Esophagus squamous epithelium (tissue), 5 donors: Measurements from ENCODE around the gene SPOCK1. TPM values are rescaled to one million over a fixed set of nuclear protein-coding genes. Genes with fewer than 3 reads are reported as not detected.
A peak's percentile ranks its signal among the peaks of the same experiment; 100 is the strongest.

ENCODE experiments used
- DNase-seq: peaks from one replicate; lab custom pipeline; 2025; lab: John Stamatoyannopoulos, UW
- H3K27ac ChIP-seq, 4 donors: fragments of 200-600 bp; sonication (generic); one replicate each; pipeline ENCODE4 v1.5.1; 2016 to 2019; ENCODE audit warnings: mild to moderate bottlenecking in 1 of 4
- H3K27me3 ChIP-seq, 4 donors: fragments of 200-600 bp; sonication (generic); 1 replicate in 3 of 4; 2 replicates in 1 of 4; pipeline versions ENCODE4 v1.5.1 to v1.6.0; 2017 to 2021; ENCODE audit warnings: antibody characterized with exemption in 1 of 4
- H3K36me3 ChIP-seq, 3 donors: fragments of 200-600 bp; sonication (generic); one replicate each; pipeline ENCODE4 v1.5.1; 2016 to 2019
- H3K4me1 ChIP-seq, 3 donors: fragments of 200-600 bp; sonication (generic); one replicate each; pipeline ENCODE4 v1.5.1; 2017 to 2019
- H3K4me3 ChIP-seq, 4 donors: fragments of 200-600 bp; sonication (generic); 1 replicate in 3 of 4; 2 replicates in 1 of 4; pipeline ENCODE4 v1.5.1; 2016 to 2019; ENCODE audit warnings: mild to moderate bottlenecking in 2 of 4, moderate library complexity in 1 of 4
- H3K9me3 ChIP-seq, 3 donors: fragments of 200-600 bp; sonication (generic); one replicate each; pipeline ENCODE4 v1.5.1; 2016 to 2019
- CTCF ChIP-seq, 6 experiments: fragments of 450-650 bp in 4 of 6; fragments of 200-600 bp in 2 of 6; sonication (generic) in 2 of 6; IDR thresholded peaks; one replicate each; pipeline ENCODE4 v1.5.1; 2016 to 2019; ENCODE audit warnings: antibody characterized with exemption in 6 of 6, mild to moderate bottlenecking in 4 of 6, moderate library complexity in 4 of 6
- POLR2A ChIP-seq, 4 donors: fragments of 450-650 bp; IDR thresholded peaks; one replicate each; pipeline ENCODE4 v1.6.1; 2017; ENCODE audit warnings: antibody characterized with exemption in 4 of 4, mild to moderate bottlenecking in 4 of 4, moderate library complexity in 3 of 4
- WGBS, 2 donors: methylation state at CpG; one replicate each; pipeline ENCODE4 v1.1.5; 2018; 5-methylcytosine and 5-hydroxymethylcytosine counted together
- intact Hi-C: fragments of 100-400 bp; cut with DNase I; formaldehyde crosslinking; loops from one replicate; pipeline ENCODE4 v1.15.0; 2022
- total RNA-seq, 4 donors: library from RNA; depleted of rRNA; stranded (reverse); fragments of >200 nt; gene quantifications; one replicate each; pipeline ENCODE4 v1.1.0, GENCODE V29; 2016
- donor health status: DM: yes; HTN: yes; CAD: no.

Gene SPOCK1
- total RNA-seq, 4 donors from 2014 or later: 0.99 to 21.9 (median 8.1) TPM

GRCh38 chr5:137113161-137113560, 386.0 kb downstream of the SPOCK1 start:
- no peak for DNase-seq
- Histone ChIP-seq H3K4me1 (no peaks in the 10 kb centered on the region), H3K27me3 (peaks cover 0 to 9% (median 0%) of the 10 kb centered on the region in 4 donors), H3K4me3 (no peak overlapping the region), H3K9me3 (no peaks in the 10 kb centered on the region), H3K36me3 (no peaks in the 10 kb centered on the region), H3K27ac (no peak overlapping the region)
- 47 to 62% methylated on average over 4 to 6 of the region's 7 CpGs for WGBS, 2 donors
- intact Hi-C loops: no loop called here
- TF ChIP-seq POLR2A (IDR thresholded peaks at IDR 0.05) (no peak), CTCF (IDR thresholded peaks at IDR 0.05) (no peak)

DNA sequence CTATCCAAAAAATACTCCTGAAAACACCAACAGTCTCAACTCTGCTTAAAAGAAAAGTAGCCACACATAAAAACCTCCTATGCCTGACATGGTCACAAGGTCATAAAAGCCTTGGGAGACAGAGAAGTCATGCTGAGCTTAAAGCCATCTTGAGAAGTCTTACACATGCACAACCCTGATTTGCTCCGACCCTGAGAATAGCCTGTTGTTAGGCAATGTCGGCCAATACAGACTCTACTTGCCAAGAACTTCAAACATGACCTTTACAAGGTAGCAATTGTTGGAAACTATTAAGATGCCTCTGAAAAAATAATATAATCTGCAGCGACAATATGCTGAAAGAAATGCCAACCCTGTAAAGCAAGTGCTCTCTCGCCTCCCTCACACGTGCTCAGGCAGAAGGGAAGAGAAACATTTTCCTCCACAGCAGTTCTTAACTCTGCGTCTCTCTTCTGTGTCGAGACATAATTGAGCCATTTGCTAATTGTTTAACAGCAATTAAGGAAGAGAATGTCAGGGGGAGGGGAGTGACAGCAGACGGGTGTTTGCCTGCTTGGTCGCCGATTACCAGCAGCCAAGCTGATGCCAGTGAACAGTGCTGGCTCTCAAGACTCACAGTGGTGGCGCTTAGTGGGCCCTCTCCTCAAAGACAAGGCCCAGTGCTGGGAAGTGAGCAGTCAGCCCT, 393.6 kb downstream of the SPOCK1 start:
- Histone ChIP-seq H3K27ac (no peak overlapping the region), H3K4me1 (no peaks in the 10 kb centered on the region), H3K27me3 (peaks cover 0 to 10% (median 0%) of the 10 kb centered on the region in 4 donors), H3K9me3 (no peaks in the 10 kb centered on the region), H3K4me3 (no peak overlapping the region), H3K36me3 (no peaks in the 10 kb centered on the region)
- WGBS, 2 donors: 78 to 79% methylated on average over 11 of the region's 11 CpGs
- no peak for DNase-seq
- TF ChIP-seq CTCF (IDR thresholded peaks at IDR 0.05) (no peak), POLR2A (IDR thresholded peaks at IDR 0.05) (no peak)
- intact Hi-C loops: no loop called here

GRCh38 chr5:137101544-137101943, 397.6 kb downstream of the SPOCK1 start:
- TF ChIP-seq CTCF (IDR thresholded peaks at IDR 0.05): no peak
- no peak for TF ChIP-seq POLR2A (IDR thresholded peaks at IDR 0.05)
- peaks cover 0 to 9% (median 0%) of the 10 kb centered on the region in 4 donors for H3K27me3 ChIP-seq
- WGBS, 2 donors: 40 to 49% methylated on average over 2 of the region's 2 CpGs
- intact Hi-C loops: no loop called here
- DNase-seq: no peak
- H3K36me3 ChIP-seq: no peaks in the 10 kb centered on the region
- no peaks in the 10 kb centered on the region for H3K4me1 ChIP-seq
- no peak overlapping the region for H3K4me3 ChIP-seq
- peak overlapping the region in 1 of 4 donors; percentile 10 for H3K27ac ChIP-seq
- no peaks in the 10 kb centered on the region for H3K9me3 ChIP-seq

DNA sequence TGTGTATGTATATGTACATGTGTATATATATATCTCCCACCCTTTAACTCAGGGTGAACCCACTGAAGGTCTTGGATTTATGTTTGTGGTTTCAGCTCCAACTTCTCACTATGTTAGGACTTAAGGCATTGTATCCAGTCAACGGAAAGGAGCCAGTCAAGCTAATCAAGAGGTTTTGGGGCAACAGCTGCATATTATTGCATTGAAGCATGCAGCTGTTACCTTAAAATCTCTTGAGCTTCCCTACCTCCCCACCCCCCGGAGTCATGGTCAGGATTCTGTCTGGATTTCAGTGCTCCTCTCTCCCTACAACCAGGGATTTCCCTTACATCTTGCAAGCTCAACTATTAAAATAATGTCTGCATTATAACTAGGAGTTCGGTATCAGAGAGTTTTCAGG, 399.5 kb downstream of the SPOCK1 start:
- Histone ChIP-seq H3K4me3 (no peak overlapping the region), H3K4me1 (no peaks in the 10 kb centered on the region), H3K27ac (no peak overlapping the region), H3K27me3 (peaks cover 0 to 9% (median 0%) of the 10 kb centered on the region in 4 donors), H3K36me3 (no peaks in the 10 kb centered on the region), H3K9me3 (no peaks in the 10 kb centered on the region)
- TF ChIP-seq CTCF (IDR thresholded peaks at IDR 0.05): no peak
- no peak for TF ChIP-seq POLR2A (IDR thresholded peaks at IDR 0.05)
- no peak for DNase-seq
- 87 to 95% methylated on average over 2 to 3 of the region's 3 CpGs for WGBS, 2 donors
- intact Hi-C loops: no loop called here

DNA sequence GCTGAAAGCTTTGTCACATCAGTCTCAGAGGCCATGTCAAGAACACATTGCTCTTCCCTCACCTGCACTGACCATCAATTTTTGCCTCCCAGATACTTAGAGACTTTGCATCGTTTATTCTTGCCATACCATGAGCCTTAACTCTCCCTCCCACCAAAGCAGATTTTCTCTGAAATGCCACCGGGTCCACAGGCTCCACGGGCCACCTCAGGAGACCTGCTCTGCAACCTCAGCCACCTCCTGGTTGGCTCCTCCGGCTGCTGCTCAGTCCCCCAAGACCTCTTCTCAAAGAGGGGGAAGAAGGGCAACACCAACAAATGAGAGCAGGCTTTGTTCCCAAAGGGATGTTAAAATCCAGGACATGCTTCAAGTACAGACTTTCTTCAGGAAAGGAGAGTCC, 400.5 kb downstream of the SPOCK1 start:
- Histone ChIP-seq H3K9me3 (no peaks in the 10 kb centered on the region), H3K36me3 (no peaks in the 10 kb centered on the region), H3K4me3 (no peak overlapping the region), H3K27ac (no peak overlapping the region), H3K4me1 (no peaks in the 10 kb centered on the region), H3K27me3 (peaks cover 0 to 9% (median 0%) of the 10 kb centered on the region in 4 donors)
- no peak for DNase-seq
- 61 to 74% methylated on average over 3 to 4 of the region's 4 CpGs for WGBS, 2 donors
- TF ChIP-seq POLR2A (IDR thresholded peaks at IDR 0.05) (no peak), CTCF (IDR thresholded peaks at IDR 0.05) (no peak)
- intact Hi-C loops: no loop called here
